H9 (cell line): Measurements from ENCODE around the gene LRPAP1. TPM values are rescaled to one million over a fixed set of nuclear protein-coding genes. Genes with fewer than 3 reads are reported as not detected.
"Not testable (repeated sequence)": the region's sequence is repeated elsewhere in the genome, so short reads cannot be mapped to it uniquely, and the experiment has no call there.

Experiments
- DNase-seq: peaks from one replicate; pipeline ENCODE4 v3.0.0-alpha.2; 2017
- H2AFZ ChIP-seq: one replicate; pipeline ENCODE4 v1.6.1; 2013; ENCODE audit warnings: mild to moderate bottlenecking, low read length, control low read depth, moderate library complexity
- H2AK5ac ChIP-seq: 2 replicates; pipeline ENCODE4 v1.6.1; 2013; ENCODE audit warnings: low read length, control low read depth, mixed read lengths; ENCODE audit not compliant: insufficient read length
- H2BK120ac ChIP-seq: one replicate; pipeline ENCODE4 v1.6.1; 2013; ENCODE audit warnings: low read depth, mild to moderate bottlenecking, low read length, control low read depth, inconsistent platforms; ENCODE audit not compliant: poor library complexity, severe bottlenecking
- H2BK12ac ChIP-seq: 2 replicates; pipeline ENCODE4 v1.6.1; 2013; ENCODE audit warnings: low read length, control low read depth, mixed read lengths, low read depth; ENCODE audit not compliant: insufficient read length
- H2BK15ac ChIP-seq: 2 replicates; pipeline ENCODE4 v1.6.1; 2013; ENCODE audit warnings: low read depth, low read length, control low read depth
- H2BK20ac ChIP-seq: one replicate; pipeline ENCODE4 v1.6.1; 2013; ENCODE audit warnings: low read depth, mild to moderate bottlenecking, low read length, control low read depth, inconsistent platforms; ENCODE audit not compliant: poor library complexity, severe bottlenecking
- H2BK5ac ChIP-seq: 2 replicates; pipeline ENCODE4 v1.6.1; 2013; ENCODE audit warnings: low read length, control low read depth, mixed read lengths; ENCODE audit not compliant: insufficient read length
- H3K14ac ChIP-seq: 2 replicates; pipeline ENCODE4 v1.6.1; 2013; ENCODE audit warnings: low read length, control low read depth; ENCODE audit not compliant: insufficient read depth
- H3K18ac ChIP-seq: 2 replicates; pipeline ENCODE4 v1.6.1; 2013; ENCODE audit warnings: low read depth, mild to moderate bottlenecking, mixed read lengths, low read length, control low read depth; ENCODE audit not compliant: insufficient read length
- H3K23ac ChIP-seq: 2 replicates; pipeline ENCODE4 v1.6.1; 2013; ENCODE audit warnings: low read length, control low read depth, mixed read lengths, low read depth; ENCODE audit not compliant: insufficient read length
- H3K23me2 ChIP-seq: 2 replicates; pipeline ENCODE4 v1.6.1; 2013; ENCODE audit warnings: low read depth, mild to moderate bottlenecking, mixed read lengths, low read length, control low read depth; ENCODE audit not compliant: insufficient read length, poor library complexity, severe bottlenecking
- H3K27ac ChIP-seq: 2 replicates; pipeline ENCODE4 v1.5.1; 2013; ENCODE audit warnings: low read length, control low read depth, mixed read lengths, low read depth; ENCODE audit not compliant: insufficient read length
- H3K27me3 ChIP-seq: 2 replicates; pipeline ENCODE4 v1.6.1; 2013; ENCODE audit warnings: low read length, control low read depth, inconsistent platforms; ENCODE audit not compliant: insufficient read depth
- H3K4ac ChIP-seq: 2 replicates; pipeline ENCODE4 v1.6.1; 2013; ENCODE audit warnings: low read depth, mild to moderate bottlenecking, control low read depth, inconsistent platforms, low read length, moderate library complexity
- H3K4me1 ChIP-seq: 2 replicates; pipeline ENCODE4 v1.6.1; 2013; ENCODE audit warnings: low read length, control low read depth, inconsistent platforms; ENCODE audit not compliant: insufficient read depth
- H3K4me2 ChIP-seq: 2 replicates; pipeline ENCODE4 v1.6.1; 2013; ENCODE audit warnings: low read length, control low read depth, mixed read lengths; ENCODE audit not compliant: insufficient read length, insufficient read depth
- H3K56ac ChIP-seq: 2 replicates; pipeline ENCODE4 v1.6.1; 2013; ENCODE audit warnings: low read depth, mild to moderate bottlenecking, mixed read lengths, low read length, control low read depth; ENCODE audit not compliant: insufficient read length
- H3K79me1 ChIP-seq: 2 replicates; pipeline ENCODE4 v1.6.1; 2013; ENCODE audit warnings: low read depth, mild to moderate bottlenecking, moderate library complexity, low read length, control low read depth, inconsistent platforms; ENCODE audit not compliant: insufficient read depth, poor library complexity, severe bottlenecking
- H3K79me2 ChIP-seq: 2 replicates; pipeline ENCODE4 v1.6.1; 2013; ENCODE audit warnings: low read length, control low read depth, inconsistent platforms; ENCODE audit not compliant: insufficient read depth
- H3K9ac ChIP-seq: 2 replicates; pipeline ENCODE4 v1.6.1; 2013; ENCODE audit warnings: low read length, control low read depth, mixed read lengths; ENCODE audit not compliant: insufficient read length; ENCODE audit errors: extremely low read depth
- H3K9me3 ChIP-seq: one replicate; pipeline ENCODE4 v1.6.1; 2013; ENCODE audit warnings: low read depth, low read length, inconsistent platforms; ENCODE audit not compliant: control insufficient read depth
- H3T11ph ChIP-seq: one replicate; pipeline ENCODE4 v1.6.1; 2013; ENCODE audit warnings: mild to moderate bottlenecking, low read length, control low read depth, inconsistent platforms
- H4K20me1 ChIP-seq: one replicate; pipeline ENCODE4 v1.6.1; 2013; ENCODE audit not compliant: control insufficient read depth, insufficient read length, insufficient read depth
- H4K5ac ChIP-seq: 2 replicates; pipeline ENCODE4 v1.6.1; 2013; ENCODE audit warnings: low read depth, mild to moderate bottlenecking, mixed read lengths, low read length, control low read depth; ENCODE audit not compliant: insufficient read length
- H4K8ac ChIP-seq: replicated peaks from 2 replicates; pipeline ENCODE4 v1.6.1; 2013; ENCODE audit warnings: low read length, control low read depth, mixed read lengths, low read depth; ENCODE audit not compliant: insufficient read length
- H4K91ac ChIP-seq: 2 replicates; pipeline ENCODE4 v1.6.1; 2013; ENCODE audit warnings: low read depth, mild to moderate bottlenecking, moderate library complexity, mixed read lengths, low read length, control low read depth; ENCODE audit not compliant: insufficient read length
- H3K27ac Mint-ChIP-seq, 3 experiments: 2 replicates in 2 of 3; 3 replicates in 1 of 3; pipeline ENCODE4 v1.8.0; 2020 to 2021; ENCODE audit warnings: mixed read lengths in 3 of 3, mild to moderate bottlenecking in 1 of 3, moderate library complexity in 1 of 3
- H3K27me3 Mint-ChIP-seq: 2 replicates; pipeline ENCODE4 v1.8.0; 2021; ENCODE audit warnings: low read depth, mild to moderate bottlenecking, moderate library complexity, mixed read lengths
- H3K36me3 Mint-ChIP-seq, 3 experiments: 2 replicates in 2 of 3; 3 replicates in 1 of 3; pipeline ENCODE4 v1.8.0; 2020 to 2021; ENCODE audit warnings: low read depth in 3 of 3, mixed read lengths in 3 of 3; ENCODE audit not compliant: insufficient read depth in 1 of 3
- H3K4me1 Mint-ChIP-seq, 2 experiments: 2 replicates each; pipeline ENCODE4 v1.8.0; 2020; ENCODE audit warnings: mixed read lengths in 2 of 2
- H3K4me3 Mint-ChIP-seq, 2 experiments: 2 replicates in 1 of 2; 3 replicates in 1 of 2; pipeline ENCODE4 v1.8.0; 2020 to 2021; ENCODE audit warnings: mild to moderate bottlenecking in 2 of 2, mixed read lengths in 2 of 2, moderate library complexity in 1 of 2
- H3K9me3 Mint-ChIP-seq, 2 experiments: 2 replicates in 1 of 2; 3 replicates in 1 of 2; pipeline ENCODE4 v1.8.0; 2020; ENCODE audit warnings: mild to moderate bottlenecking in 2 of 2, mixed read lengths in 2 of 2, moderate library complexity in 1 of 2
- CTCF ChIP-seq: fragments of 200-600 bp; sonication (generic); conservative IDR thresholded peaks from 3 replicates; pipeline ENCODE4 v1.8.0; 2021; ENCODE audit warnings: antibody characterized with exemption, mild to moderate bottlenecking
- WGBS: extraction: QIAGEN DNeasy Blood & Tissue Kit; methylation state at CpG from one replicate; pipeline ENCODE4 v1.1.7; 2013; ENCODE audit warnings: missing lambda C conversion rate, low lambda C conversion rate, mixed read lengths; ENCODE audit not compliant: insufficient read length; ENCODE audit errors: extremely low coverage; 5-methylcytosine and 5-hydroxymethylcytosine counted together
- total RNA-seq: library from RNA; stranded (reverse); gene quantifications from 2 replicates; pipeline ENCODE4 v1.2.1, GENCODE V29; 2021

The LRPAP1 gene
- total RNA-seq, 1 experiment from 2014 or later, result 85.9 TPM

DNA sequence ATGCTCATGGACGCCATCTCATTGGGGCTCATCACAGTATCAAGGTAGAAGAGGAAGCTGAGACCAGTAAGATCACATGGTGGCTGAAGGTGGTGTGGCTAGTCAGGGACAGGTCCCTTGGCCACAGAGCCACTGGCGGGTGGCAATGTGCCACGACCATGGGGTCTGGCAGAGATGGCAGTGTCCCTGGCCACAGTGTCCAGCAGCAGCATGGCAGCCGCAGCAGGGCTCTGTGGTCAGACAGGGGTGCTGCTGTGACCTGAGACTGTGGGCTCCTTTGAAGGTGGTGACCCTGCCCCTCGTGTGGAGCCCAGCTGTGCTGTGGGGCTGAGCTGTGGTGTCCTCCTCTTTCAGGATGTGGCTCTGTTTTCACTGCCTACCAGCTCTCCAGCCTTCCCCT is 71.3 kb downstream of the LRPAP1 start:
- H3K27me3 ChIP-seq, result peaks cover 2% of the 10 kb centered on the region; the same call in 1 of the 2 replicates
- H2BK5ac ChIP-seq, result no peak overlapping the region
- H3K27ac ChIP-seq, result no peak overlapping the region
- no peak overlapping the region for H2BK12ac ChIP-seq
- no peak overlapping the region; the same call in 1 of the 2 replicates for H3K14ac ChIP-seq
- H3K4me1 Mint-ChIP-seq, result peaks cover 5 to 6% of the 10 kb centered on the region in 2 experiments; a peak in 2 of 4 replicates
- WGBS, result no CpG with 5 or more reads among the region's 5 CpGs
- no peak overlapping the region for H3T11ph ChIP-seq
- H2BK120ac ChIP-seq, result no peak overlapping the region
- H3K23ac ChIP-seq, result no peak overlapping the region
- H3K23me2 ChIP-seq, result no peaks in the 10 kb centered on the region
- no peak overlapping the region for H3K4ac ChIP-seq
- peaks cover under 1 to 3% of the 10 kb centered on the region in 2 experiments; a peak in 3 of 5 replicates for H3K9me3 Mint-ChIP-seq
- no peak overlapping the region for H2BK20ac ChIP-seq
- no peak overlapping the region for H2AFZ ChIP-seq
- H2AK5ac ChIP-seq, result no peak overlapping the region
- no peak overlapping the region for H2BK15ac ChIP-seq
- no peak overlapping the region for H4K5ac ChIP-seq
- no peaks in the 10 kb centered on the region for H3K9me3 ChIP-seq
- H4K8ac ChIP-seq, result no peak overlapping the region
- peaks cover 0 to 5% (median 0%) of the 10 kb centered on the region in 3 experiments; a peak in 1 of 7 replicates for H3K36me3 Mint-ChIP-seq
- no peak overlapping the region for H3K4me2 ChIP-seq
- H3K27ac Mint-ChIP-seq, result no peak overlapping the region
- no peak overlapping the region for H3K56ac ChIP-seq
- no peak overlapping the region for H3K4me3 Mint-ChIP-seq
- no peak for TF ChIP-seq CTCF
- no peaks in the 10 kb centered on the region for H3K79me2 ChIP-seq
- H4K91ac ChIP-seq, result no peak overlapping the region
- H4K20me1 ChIP-seq, result no peaks in the 10 kb centered on the region
- no peaks in the 10 kb centered on the region for H3K79me1 ChIP-seq
- H3K27me3 Mint-ChIP-seq, result peaks cover 86% of the 10 kb centered on the region
- no peak for DNase-seq
- no peak overlapping the region for H3K9ac ChIP-seq
- no peaks in the 10 kb centered on the region for H3K4me1 ChIP-seq
- no peak overlapping the region for H3K18ac ChIP-seq

DNA sequence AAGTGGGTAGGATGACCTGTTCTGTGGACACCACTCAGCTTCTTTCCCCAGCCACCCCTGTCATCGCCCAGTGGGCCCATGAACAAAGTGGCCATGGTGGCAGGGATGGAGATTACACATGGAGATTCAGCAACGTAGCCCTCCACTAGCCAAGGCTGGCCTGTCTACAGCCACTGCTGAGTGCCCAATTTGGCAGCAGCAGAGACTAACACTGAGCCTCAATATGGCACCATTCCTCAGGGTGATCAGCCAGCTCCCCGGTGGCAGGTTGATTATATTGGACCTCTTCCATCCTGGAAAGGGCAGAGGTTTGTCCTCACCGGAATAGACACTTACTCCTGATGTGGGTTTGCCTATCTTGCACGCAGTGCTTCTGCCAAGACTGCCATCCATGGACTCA is 73.1 kb downstream of the LRPAP1 start:
- not testable (repeated sequence) for H3K4me2 ChIP-seq, H4K20me1 ChIP-seq, H3K79me2 ChIP-seq, H3K27me3 ChIP-seq, DNase-seq, H3K18ac ChIP-seq, H2BK5ac ChIP-seq, H4K5ac ChIP-seq, H3K14ac ChIP-seq, H3K4ac ChIP-seq, H2AK5ac ChIP-seq, H4K8ac ChIP-seq, H2AFZ ChIP-seq, H3K23ac ChIP-seq, H3K9me3 ChIP-seq, H3K4me1 ChIP-seq, H2BK20ac ChIP-seq, H2BK15ac ChIP-seq, H3K23me2 ChIP-seq, H3T11ph ChIP-seq, H2BK12ac ChIP-seq, H3K79me1 ChIP-seq, H3K27ac ChIP-seq, H3K4me1 Mint-ChIP-seq, H2BK120ac ChIP-seq, H3K56ac ChIP-seq, H3K27ac Mint-ChIP-seq, H3K9ac ChIP-seq, H3K4me3 Mint-ChIP-seq, H4K91ac ChIP-seq
- WGBS, result no CpG with 5 or more reads among the region's 5 CpGs
- Mint-ChIP-seq H3K9me3 (peaks cover 12 to 15% of the 10 kb centered on the region in 2 experiments), H3K27me3 (peaks cover 87% of the 10 kb centered on the region), H3K36me3 (peaks cover 7 to 13% (median 8%) of the 10 kb centered on the region in 3 experiments; a peak in 4 of 7 replicates)
